Fibroblast of pulmonary artery (primary cell): ENCODE measurements around the gene MVB12A.
A peak's percentile ranks its signal among the peaks of the same experiment; 100 is the strongest.

Experiments
- DNase-seq: peaks from one replicate; pipeline ENCODE4 v3.0.0-alpha.2; 2010; ENCODE audit warnings: low read depth
- H3K4me3 ChIP-seq: replicated peaks from 2 replicates; pipeline ENCODE4 v1.5.1; 2011; ENCODE audit warnings: low read depth, mild to moderate bottlenecking, control low read depth, low read length, moderate library complexity
- TF ChIP-seq, protein P1 (sequence below): IDR thresholded peaks from 2 replicates; pipeline ENCODE4 v1.5.1; 2011; ENCODE audit warnings: mild to moderate bottlenecking, control low read depth, low read length, inconsistent platforms; ENCODE audit errors: missing control alignments

MVB12A gene

DNA sequence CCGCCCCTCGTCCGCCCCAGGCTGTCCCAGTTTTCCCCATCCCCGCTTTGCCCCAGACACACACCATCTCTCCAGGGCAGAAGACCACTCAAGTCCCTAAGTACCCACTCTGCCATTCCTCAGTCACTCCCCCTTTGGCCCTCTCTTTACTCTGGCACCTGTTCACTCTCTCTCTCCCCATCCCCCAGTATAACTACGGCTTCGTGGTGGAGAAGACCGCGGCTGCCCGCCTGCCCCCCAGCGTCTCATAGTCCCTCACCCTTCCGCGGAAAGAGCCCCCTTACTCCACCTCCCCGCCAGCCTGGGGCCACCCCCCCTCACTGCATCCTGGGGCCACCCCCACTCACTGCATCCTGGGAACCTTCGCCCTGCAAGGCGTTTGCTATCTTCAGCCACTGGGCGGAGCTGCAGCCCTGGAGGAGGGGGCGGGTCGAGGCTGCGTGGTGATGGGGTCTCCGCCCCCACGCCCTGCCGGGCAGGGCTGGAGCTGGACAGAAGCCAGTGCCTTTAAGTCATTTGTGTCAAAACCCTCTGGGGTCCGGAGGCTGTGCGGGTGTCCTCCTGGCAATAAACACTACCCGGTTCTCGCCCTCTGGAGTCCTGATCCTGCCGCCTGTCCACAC, 5.0 kb downstream of the MVB12A start:
- no peak overlapping the region for H3K4me3 ChIP-seq
- TF ChIP-seq, protein P1, sequence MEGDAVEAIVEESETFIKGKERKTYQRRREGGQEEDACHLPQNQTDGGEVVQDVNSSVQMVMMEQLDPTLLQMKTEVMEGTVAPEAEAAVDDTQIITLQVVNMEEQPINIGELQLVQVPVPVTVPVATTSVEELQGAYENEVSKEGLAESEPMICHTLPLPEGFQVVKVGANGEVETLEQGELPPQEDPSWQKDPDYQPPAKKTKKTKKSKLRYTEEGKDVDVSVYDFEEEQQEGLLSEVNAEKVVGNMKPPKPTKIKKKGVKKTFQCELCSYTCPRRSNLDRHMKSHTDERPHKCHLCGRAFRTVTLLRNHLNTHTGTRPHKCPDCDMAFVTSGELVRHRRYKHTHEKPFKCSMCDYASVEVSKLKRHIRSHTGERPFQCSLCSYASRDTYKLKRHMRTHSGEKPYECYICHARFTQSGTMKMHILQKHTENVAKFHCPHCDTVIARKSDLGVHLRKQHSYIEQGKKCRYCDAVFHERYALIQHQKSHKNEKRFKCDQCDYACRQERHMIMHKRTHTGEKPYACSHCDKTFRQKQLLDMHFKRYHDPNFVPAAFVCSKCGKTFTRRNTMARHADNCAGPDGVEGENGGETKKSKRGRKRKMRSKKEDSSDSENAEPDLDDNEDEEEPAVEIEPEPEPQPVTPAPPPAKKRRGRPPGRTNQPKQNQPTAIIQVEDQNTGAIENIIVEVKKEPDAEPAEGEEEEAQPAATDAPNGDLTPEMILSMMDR = peak; percentile 49
- peak; percentile 53 for DNase-seq

DNA sequence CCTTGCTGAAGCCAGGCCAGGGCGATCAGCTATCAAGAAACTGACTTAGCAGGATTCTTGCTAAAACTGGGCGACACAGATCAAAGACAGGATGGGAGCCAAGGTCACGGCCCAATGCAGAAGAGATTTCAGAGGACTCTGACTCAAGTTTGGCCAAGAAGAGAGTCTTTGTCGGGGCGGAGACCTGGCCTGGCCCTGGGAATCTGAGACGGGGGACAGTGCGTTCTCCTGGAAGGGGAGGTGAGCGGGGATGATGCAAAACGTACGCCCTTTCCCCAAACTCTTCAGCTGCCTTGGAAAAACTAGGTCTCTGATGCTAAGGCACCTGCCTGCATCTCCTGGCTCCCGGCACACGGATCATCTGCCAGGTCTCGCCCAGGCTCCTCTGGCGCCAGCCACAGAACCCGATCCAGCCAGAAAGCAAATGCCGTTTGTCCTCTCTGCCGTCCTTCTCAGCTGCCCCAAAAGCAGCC, 9.8 kb downstream of the MVB12A start:
- no peak for DNase-seq
- no peak overlapping the region for H3K4me3 ChIP-seq
- TF ChIP-seq, protein P1 = no peak

DNA sequence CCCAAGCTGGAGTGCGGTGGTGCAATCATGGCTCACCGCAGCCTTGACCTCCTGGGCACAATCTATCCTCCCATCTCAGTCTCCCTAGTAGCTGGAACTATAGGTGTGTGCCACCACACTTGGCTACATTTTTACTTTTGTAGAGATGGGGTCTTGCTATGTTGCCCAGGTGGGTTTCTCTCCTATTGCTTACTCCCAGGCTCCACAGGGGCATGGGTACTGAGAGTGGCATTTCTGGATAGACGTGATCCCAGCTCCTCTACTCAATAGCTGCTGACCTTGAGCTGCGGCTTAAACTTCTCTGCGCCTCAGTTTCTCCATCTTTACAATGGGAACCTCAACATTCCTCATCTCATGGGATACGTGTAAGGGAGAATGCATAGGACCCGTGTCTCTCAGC, 11.6 kb downstream of the MVB12A start:
- TF ChIP-seq, protein P1 = no peak
- no peak for DNase-seq
- no peak overlapping the region for H3K4me3 ChIP-seq

DNA sequence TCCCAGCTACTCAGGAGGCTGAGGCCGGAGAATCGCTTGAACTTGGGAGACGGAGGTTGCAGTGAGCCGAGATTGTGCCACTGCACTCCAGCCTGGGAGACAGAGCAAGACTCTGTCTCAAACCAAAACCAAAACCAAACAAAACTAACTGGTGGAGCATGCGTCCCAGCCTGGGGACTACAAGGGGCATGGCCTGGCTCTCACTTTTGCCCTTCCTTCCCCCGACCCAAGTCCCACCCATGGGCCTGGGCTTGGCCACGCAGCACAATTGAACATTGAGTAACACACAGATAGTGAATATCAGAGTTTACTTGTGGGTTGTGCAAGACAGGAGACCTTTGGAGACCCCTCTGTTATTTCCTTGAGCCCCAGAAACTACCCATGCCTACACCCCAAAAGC, 15.4 kb downstream of the MVB12A start:
- no peak for DNase-seq
- TF ChIP-seq, protein P1 = no peak
- H3K4me3 ChIP-seq = no peak overlapping the region

DNA sequence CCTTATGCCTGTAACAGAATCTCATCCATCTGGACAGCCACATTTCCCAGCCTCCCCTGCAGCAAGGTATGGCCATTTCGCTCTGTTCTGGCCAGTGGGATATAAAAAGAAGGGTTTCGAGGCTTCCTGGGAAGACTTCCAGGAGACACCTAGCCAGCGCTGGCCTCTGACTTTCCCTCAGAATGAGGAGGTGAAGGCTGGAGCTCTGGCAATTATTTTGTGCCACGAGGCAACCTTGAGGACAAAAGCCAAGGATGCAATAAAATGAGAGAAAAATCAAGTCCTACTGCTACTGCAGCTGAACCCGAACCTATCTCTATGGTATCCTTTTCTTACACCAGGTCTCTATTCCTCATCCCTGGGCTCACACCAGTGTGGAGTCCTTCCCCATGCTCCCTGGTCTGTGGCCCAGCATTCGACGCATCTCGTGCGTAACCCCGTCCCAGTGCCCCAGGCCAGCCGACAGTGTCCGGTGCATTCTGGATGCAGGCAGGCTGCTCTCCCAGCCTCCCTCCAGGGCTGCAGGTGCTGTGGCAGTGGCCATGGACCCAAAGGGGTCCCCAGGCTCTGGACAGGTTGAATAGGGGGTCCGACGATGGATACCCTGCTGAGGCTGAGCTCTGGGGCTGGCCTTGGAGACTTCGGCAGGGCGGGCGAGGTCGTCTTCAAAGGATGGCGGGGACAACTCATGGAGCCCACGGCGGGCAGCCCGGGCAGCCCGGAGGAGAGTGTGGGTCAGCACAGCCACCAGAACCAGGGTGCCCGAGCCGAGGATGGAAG, 16.4 kb downstream of the MVB12A start:
- H3K4me3 ChIP-seq = no peak overlapping the region
- DNase-seq = no peak
- TF ChIP-seq, protein P1 = no peak

DNA sequence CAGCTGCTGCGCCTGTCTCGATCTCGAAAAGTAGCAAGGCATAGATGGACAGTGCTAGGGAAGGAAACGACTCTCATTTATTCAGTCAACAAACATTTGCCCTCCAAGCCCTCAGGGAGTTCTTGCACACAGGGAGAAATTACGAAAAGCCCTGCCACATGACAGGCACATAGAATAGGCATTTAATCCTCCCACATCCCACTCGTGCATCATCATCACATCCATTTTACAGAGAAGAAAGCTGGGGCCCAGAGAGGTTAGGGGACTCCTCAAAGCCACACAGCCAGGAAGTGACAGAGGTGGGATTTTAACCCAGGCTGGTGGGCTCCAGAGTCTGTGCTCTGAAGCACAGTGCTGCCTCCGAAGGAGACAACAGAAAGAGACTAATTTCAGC, 17.0 kb downstream of the MVB12A start:
- H3K4me3 ChIP-seq = no peak overlapping the region
- TF ChIP-seq, protein P1 = no peak
- DNase-seq = no peak
